Measurements from ENCODE around the gene SOX6.

GRCh38 chr11:16059332-16059731 is 297.0 kb downstream of the SOX6 start:
- TF ChIP-seq CTCF (conservative IDR thresholded peaks at IDR 0.05; ENCODE audit: low read depth in 2 of 2), result no peak
- TF ChIP-seq ZNF331 (CRISPR knock-in tag; IDR thresholded peaks at IDR 0.05; ENCODE audit: low read depth), result no peak
- no peak for TF ChIP-seq JUNB (IDR thresholded peaks at IDR 0.05; ENCODE audit: unreplicated experiment)

All from GM23338 (cell line).